Activated CD8-positive, alpha-beta memory T cell treated with anti-CD3 and anti-CD28 coated beads for 1 hour (primary cell): ENCODE data around the gene ALDH5A1.

ENCODE experiments used
- DNase-seq, 2 donors: peaks; one replicate each; pipeline ENCODE4 v3.0.0-alpha.2; 2020; ENCODE audit warnings: low read depth in 1 of 2; ENCODE audit errors: extremely low read depth in 1 of 2

The ALDH5A1 gene

GRCh38 chr6:24522228-24523176 is 27.7 kb downstream of the ALDH5A1 start:
- no peak for DNase-seq

- no peak for DNase-seq
These were observed 29.6 kb downstream of the ALDH5A1 start for GRCh38 chr6:24524329-24524728.

- DNase-seq: no peak
These were observed 30.0 kb downstream of the ALDH5A1 start for GRCh38 chr6:24524805-24525204.

- DNase-seq: no peak
These were observed 35.2 kb downstream of the ALDH5A1 start for GRCh38 chr6:24529985-24530384.

- no peak for DNase-seq
These were observed 39.6 kb downstream of the ALDH5A1 start for GRCh38 chr6:24534329-24534728.

- no peak for DNase-seq
These were observed 40.4 kb downstream of the ALDH5A1 start for GRCh38 chr6:24535210-24535609.

GRCh38 chr6:24536466-24536865 is 41.7 kb downstream of the ALDH5A1 start:
- no peak for DNase-seq

- DNase-seq: no peak
These were observed 42.4 kb downstream of the ALDH5A1 start for GRCh38 chr6:24537082-24537699.

- DNase-seq: no peak
These were observed 43.1 kb downstream of the ALDH5A1 start for GRCh38 chr6:24537771-24538385.

- DNase-seq: no peak
These were observed 44.6 kb downstream of the ALDH5A1 start for GRCh38 chr6:24539416-24539815.

GRCh38 chr6:24540197-24540596 is 45.4 kb downstream of the ALDH5A1 start:
- DNase-seq: no peak

- no peak for DNase-seq
These were observed 48.9 kb downstream of the ALDH5A1 start for GRCh38 chr6:24543683-24544082.

GRCh38 chr6:24545183-24545582 is 50.4 kb downstream of the ALDH5A1 start:
- no peak for DNase-seq

- no peak for DNase-seq
These were observed 50.9 kb downstream of the ALDH5A1 start for GRCh38 chr6:24545691-24546090.

- no peak for DNase-seq
These were observed 51.7 kb downstream of the ALDH5A1 start for GRCh38 chr6:24546439-24546838.

- peak; percentile 2 to 4 for DNase-seq
These were observed 52.5 kb downstream of the ALDH5A1 start for GRCh38 chr6:24547243-24547642.

- DNase-seq: no peak
These were observed 54.4 kb downstream of the ALDH5A1 start for GRCh38 chr6:24549158-24549557.

GRCh38 chr6:24549674-24550353 is 55.0 kb downstream of the ALDH5A1 start:
- no peak for DNase-seq

- DNase-seq: no peak
These were observed 56.4 kb downstream of the ALDH5A1 start for GRCh38 chr6:24551139-24551538.

GRCh38 chr6:24554474-24554873 is 59.7 kb downstream of the ALDH5A1 start:
- DNase-seq: no peak

GRCh38 chr6:24558516-24558915 is 63.7 kb downstream of the ALDH5A1 start:
- no peak for DNase-seq
